Measurements from ENCODE around the gene HEXD. TPM values are rescaled to one million over a fixed set of nuclear protein-coding genes. Genes with fewer than 3 reads are reported as not detected.

Gene HEXD
- total RNA-seq, 2 experiments from 2014 or later, result 24.4 to 25.0 TPM

DNA sequence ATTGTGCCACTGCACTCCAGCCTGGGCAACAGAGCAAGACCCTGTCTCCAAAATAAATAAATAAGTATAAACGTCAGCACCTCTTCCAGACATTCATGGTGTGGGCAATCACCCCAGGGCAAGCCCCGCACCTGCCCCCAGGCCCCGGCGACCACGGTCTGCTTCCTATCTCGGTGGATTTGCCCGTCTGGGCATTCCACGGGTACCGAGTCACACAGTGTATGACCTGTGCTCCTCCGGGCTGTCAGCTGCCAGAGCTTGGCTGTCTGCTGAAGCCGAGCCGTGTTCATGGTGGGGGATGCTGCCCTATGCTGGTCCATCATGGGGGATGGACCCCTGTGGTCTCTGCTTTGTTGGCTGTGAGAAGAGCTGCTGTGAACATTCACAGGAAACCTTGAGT, 17.0 kb downstream of the HEXD start:
- CTCF ChIA-PET, result interaction anchor here (1.6 kb wide), 1 partner anchor 16 kb away, joined by 3 read pairs; no protein-coding TSS in a partner anchor
- POLR2A ChIA-PET, result interaction anchor here (0.6 kb wide), 1 partner anchor 13 kb away, joined by 3 read pairs; no protein-coding TSS in a partner anchor

DNA sequence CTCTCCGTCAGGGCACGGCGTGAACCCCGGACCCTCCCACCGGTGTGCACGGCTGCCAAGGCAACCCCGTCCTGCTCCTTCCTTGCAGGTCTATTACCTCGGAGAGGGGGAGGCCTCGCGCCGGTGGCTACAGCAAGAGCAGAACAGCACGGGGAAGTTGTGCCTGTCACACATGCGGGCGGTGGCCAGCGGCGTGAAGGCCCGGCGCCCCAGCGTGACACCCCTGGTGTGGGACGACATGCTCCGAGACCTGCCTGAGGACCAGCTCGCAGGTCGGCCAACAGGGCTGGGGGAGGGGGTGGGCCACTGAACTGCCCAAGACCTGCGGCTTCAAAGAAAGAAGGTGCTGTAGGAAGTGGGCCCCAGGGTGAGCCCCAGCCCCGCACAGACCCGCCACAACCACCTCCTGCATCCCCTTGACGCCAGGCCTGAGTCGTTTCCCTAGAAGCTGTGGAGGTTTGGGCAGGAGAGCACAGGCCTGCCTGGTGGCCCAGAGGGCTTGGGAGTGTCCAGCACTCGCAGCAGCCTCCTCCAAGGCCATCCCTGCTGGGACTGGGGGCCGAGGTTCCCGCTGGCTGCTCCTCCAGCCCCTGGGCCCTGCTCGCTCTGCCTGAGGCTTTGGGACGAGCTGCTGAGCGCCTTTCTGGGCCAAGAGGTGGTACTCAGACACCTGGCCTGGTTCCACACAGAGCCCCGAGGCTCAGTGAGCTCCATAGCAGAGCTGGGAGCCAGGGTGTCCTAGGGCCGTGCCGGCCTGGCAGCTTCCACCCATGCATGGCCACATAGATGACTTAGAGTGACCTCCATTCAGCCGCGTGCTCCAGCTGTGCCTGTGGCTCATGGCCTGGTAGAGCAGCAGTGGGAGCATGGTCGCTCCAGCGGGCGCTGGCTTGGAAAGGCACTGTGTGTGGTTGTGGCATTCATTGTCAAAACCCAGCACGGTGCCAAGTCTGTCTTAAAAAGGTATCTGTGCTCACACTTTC, 17.7 kb downstream of the HEXD start:
- ChIA-PET POLR2A (interaction anchor here (0.6 kb wide), 1 partner anchor 12 kb away, joined by 3 read pairs; no protein-coding TSS in a partner anchor), CTCF (interaction anchor here (0.5 kb wide), 1 partner anchor 83 kb away, joined by 3 read pairs; no protein-coding TSS in a partner anchor)

DNA sequence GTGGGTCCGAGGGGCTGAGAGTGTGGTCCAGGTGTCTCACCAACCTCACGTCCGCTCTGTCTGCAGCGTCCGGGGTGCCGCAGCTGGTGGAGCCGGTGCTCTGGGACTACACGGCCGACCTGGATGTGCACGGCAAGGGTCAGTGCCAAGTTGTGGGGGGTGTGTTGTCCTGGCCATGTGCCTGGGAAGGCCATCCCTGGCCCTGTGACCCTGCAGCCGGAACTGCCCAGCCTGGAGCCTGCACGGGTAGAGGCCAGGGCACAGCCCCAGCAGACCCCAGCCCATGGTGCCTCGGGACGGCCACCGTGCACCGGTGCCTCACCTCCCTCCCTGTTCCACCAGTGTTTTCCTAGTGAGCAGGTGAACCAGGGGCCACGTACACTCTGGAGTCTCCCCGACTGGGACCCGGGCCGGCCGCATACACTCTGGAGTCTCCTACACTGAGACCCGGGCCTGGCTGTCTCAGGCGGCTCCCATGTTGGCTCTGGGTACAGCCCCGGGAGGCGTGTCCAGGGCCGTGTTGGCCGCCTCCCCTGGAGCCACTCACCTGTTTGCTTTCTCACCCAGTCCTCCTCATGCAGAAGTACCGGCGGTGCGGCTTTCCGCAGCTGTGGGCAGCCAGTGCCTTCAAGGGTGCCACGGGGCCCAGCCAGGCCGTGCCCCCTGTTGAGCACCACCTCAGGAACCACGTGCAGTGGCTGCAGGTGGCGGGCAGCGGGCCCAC, 18.6 kb downstream of the HEXD start:
- ChIA-PET CTCF (no interaction called here), POLR2A (no interaction called here)

DNA sequence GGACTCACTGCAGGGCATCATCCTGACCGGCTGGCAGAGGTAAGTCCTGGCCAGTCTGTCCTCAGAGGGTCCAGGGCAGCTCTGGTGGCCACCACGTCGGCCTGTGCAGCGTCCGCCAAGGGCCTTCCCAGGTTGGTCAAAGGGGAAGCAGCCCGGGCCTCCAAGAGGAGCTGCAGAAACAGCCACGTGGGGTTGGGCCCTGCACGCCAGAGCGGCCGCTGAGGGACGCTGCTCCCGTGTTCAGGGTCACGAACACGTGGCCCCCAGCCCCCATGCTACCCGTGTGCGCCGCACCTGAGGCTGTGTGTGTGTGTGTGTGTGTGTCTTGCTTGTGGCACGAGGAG, 19.1 kb downstream of the HEXD start:
- POLR2A ChIA-PET, result no interaction called here
- CTCF ChIA-PET, result no interaction called here

DNA sequence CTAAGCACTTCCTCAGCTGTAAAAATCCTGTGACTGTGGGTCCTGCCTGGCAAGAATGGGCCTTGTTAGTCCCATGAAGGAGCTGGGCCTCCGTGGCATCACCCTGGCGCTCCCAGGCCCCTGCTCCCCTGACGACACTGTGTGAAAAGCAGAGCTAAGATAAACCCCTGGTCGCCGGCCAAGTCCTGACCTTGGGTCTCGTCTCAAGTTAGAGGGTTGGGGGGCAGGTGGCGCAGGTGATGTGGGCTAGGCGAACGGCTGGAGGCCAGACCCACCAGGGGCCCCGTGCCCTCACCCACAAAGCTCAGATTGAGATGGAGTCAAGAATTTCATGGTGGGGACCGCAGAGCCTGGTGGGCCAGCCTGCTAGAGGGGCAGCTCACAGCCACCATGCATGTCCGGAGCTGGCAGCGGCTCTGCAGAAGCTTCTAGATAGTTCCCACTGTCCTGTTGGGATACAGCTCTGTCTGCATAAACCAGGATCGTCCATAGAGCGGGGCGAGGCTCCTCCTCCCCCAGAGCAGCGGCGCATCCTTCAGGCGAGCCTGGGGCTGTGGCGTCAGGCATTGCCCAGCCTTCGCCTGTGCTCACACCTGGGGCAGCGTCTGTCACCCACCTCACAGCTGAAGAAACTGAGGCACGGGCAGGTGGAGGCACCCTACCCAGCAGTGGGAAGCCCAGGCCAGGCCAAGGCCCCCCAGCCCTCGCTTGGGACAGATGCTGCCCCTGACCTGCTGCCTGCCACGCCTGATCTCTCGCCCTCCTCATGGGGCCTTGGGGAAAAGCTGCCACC, 20.4 kb downstream of the HEXD start:
- ChIA-PET POLR2A (interaction anchor here (0.5 kb wide), 2 partner anchors 206 to 232 kb away, joined by 3 to 4 read pairs; no protein-coding TSS in a partner anchor), CTCF (no interaction called here)

DNA sequence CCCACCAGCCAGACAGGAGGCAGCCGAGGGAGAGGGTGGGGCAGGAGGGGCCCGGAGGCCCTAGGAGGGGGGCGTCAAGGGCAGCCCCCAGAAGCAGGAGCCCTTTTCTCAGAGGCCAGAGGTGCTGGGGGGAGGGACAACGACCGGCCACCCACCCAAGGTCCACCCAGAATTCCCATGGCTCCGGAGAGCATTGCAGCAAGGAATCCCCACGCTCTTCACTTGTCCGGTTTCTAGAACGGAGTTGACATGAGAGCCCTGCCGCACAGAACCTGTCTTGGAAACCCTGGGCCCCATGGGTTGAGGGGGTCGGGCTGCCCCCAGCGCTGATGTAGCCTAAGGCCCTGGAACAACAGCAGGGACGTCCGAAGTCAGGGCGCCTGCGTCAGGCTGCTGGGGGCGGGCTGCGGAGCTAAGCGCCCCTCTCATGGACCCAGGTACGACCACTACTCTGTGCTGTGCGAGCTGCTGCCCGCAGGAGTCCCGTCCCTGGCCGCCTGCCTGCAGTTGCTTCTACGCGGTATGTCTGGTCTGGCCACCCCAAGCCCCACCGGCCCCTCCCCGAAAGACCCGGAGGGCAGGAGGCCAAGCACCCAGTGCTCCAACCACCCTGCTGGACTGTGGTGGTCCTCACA, 21.2 kb downstream of the HEXD start:
- ChIA-PET CTCF (no interaction called here), POLR2A (interaction anchor here (0.9 kb wide), 1 partner anchor 341 kb away, joined by 3 read pairs; no protein-coding TSS in a partner anchor)

DNA sequence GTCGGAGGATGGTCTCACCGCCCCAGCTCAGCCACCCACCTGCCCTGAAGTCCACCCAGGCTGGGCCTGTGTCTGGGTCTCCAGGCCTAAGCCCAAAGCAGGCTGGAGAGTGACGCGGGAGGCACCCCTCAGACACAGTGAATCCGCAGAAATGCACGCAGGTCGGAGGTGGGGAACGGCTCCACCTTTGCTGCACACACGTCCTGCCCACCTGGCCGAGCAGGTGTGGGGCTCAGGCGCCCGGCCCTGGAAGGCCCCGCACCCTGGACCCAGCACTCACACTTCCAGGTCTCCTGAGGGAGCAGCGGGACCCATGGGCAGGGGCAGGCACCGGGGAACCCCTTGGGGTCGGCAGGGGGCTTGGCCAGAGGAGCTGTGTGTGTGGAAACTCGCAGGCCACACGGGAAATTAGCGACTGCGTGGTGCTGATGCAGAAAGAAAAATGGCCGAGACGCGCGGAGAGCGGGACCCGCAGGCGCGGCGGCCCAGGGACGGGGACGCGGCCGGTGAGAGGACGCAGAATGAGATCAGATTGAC, 21.8 kb downstream of the HEXD start:
- POLR2A ChIA-PET, result interaction anchor here (0.5 to 0.9 kb wide), 2 partner anchors 11 to 342 kb away, joined by 3 to 7 read pairs; no protein-coding TSS in a partner anchor
- CTCF ChIA-PET, result no interaction called here

DNA sequence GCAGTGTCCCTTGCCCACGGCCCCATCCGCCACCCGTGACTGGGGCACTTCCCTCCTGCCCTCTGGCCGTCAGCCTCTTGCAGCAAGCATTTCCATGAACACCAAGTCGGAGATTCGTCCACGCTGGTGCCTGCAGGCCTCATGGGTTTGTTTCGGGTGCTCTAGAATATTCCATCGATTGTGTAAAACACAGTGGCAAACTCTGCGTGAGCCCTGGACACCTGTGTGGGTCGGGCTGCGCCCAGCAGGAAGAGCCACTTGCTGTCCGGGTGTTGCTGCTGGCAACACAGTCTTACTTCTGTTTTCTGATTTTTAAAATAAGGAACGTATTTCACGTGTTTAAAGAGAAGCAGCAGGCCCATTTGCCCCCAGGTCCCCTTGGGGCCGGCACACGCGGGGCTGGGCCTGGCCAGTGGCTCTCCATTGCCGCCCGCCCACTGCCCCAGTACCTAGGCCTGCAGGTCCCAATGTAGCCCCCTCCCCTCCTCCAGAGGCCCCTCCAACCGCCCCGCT, 22.4 kb downstream of the HEXD start:
- ChIA-PET POLR2A (interaction anchor here (0.5 kb wide), 1 partner anchor 11 kb away, joined by 7 read pairs; no protein-coding TSS in a partner anchor), CTCF (no interaction called here)

DNA sequence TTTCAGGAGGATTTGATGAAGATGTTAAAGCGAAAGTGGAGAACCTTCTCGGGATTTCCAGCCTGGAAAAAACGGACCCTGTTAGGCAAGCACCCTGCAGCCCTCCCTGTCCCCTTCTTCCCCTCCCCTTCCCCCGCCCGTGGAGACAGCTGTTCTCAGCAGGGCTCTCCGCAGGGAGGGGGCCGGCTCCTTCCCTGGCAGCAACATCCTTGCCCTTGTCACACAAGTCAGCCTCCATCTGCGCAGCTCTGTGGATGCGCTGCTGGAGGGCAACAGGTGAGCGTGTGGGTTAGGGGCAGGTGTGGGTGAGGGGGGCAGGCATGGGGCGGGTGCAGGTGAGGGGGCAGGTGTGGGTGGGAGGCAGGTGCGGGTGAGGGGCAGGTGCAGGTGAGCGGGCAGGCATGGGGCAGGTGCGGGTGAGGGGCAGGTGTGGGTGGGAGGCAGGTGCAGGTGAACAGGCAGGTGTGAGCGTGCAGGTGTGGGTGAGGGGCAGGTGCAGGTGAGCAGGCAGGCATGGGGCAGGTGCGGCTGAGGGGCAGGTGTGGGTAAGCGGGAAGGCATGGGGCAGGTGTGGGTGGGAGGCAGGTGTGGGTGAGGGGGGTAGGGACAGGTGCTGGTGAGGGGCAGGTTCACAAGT, 23.0 kb downstream of the HEXD start:
- ChIA-PET POLR2A (no interaction called here), CTCF (no interaction called here)

DNA sequence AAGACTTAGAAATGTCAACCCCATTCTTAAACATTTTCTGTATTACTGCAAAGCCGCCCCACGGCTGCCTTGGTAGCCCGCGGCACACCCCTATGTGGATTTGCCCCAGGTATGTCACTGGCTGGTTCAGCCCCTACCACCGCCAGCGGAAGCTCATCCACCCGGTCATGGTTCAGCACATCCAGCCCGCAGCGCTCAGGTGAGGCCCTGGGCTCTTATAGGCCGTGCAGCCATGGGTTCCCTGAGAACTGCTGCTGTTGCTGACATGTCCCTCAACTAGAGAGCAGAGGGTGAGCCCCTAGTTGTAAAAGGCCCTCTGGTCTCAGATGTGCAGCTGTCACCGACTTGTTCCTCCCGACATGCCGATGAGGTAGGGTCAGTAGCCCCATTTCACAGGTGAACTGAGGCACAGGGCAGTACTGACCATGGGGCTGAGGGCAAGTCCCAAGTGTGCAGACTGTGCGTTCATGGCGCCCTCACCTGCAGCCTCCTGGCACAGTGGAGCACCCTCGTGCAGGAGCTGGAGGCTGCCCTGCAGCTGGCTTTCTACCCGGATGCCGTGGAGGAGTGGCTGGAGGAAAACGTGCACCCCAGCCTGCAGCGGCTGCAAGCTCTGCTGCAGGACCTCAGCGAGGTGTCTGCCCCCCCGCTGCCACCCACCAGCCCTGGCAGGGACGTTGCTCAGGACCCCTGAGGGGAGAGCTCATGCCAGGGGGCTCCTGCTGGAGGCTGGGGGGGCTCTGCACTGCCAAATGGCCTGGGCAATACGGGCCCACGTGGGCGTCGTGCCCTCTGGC, 23.7 kb downstream of the HEXD start:
- ChIA-PET CTCF (interaction anchor here (1.2 kb wide), 1 partner anchor 17 kb away, joined by 4 read pairs; no protein-coding TSS in a partner anchor), POLR2A (interaction anchor here (0.6 kb wide), 1 partner anchor 200 kb away, joined by 3 read pairs; no protein-coding TSS in a partner anchor)

DNA sequence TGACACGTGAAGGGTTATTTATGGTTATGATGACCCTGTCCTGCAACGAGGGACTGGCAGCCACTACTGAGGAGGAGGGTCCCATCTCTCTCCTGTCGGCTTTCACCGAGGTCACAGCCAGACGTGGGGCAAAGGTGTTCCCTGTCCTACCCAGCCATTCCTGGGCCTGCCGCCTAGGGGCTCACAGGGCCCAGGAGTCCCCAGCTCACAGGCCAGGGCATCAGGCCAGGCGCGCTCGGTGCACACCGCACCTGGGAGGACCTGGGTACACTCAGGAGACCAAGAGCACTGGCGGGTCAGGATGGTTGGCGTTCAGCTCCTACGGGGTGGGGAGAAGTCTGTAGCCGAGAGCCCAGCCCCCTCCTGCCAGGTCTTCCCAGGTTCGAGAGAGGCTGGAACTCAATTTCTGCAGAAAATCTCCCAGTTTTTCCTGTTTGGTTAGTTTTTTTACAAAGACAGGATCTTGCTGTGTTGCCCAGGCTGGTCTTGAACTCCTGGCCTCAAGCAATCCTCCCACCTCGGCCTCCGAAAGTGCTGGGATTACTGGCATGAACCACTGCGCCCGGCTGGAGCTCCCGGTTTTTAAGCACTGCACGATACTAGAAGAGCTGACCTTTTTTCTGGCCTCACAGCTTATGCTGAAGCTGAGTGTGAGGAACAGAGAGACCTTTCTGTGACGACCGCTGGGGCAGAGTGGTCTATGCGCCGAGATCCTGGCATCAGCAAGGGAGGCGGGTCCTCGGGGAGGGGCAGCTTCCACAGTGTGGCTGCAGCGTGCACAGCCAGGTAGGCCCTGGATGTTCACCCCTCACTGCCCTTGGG, 24.7 kb downstream of the HEXD start:
- CTCF ChIA-PET, result interaction anchor here (0.6 to 1.2 kb wide), 2 partner anchors 10 to 18 kb away, joined by 3 to 4 read pairs; no protein-coding TSS in a partner anchor
- POLR2A ChIA-PET, result interaction anchor here (0.5 to 0.8 kb wide), 2 partner anchors 9 to 178 kb away, joined by 4 read pairs; no protein-coding TSS in a partner anchor

DNA sequence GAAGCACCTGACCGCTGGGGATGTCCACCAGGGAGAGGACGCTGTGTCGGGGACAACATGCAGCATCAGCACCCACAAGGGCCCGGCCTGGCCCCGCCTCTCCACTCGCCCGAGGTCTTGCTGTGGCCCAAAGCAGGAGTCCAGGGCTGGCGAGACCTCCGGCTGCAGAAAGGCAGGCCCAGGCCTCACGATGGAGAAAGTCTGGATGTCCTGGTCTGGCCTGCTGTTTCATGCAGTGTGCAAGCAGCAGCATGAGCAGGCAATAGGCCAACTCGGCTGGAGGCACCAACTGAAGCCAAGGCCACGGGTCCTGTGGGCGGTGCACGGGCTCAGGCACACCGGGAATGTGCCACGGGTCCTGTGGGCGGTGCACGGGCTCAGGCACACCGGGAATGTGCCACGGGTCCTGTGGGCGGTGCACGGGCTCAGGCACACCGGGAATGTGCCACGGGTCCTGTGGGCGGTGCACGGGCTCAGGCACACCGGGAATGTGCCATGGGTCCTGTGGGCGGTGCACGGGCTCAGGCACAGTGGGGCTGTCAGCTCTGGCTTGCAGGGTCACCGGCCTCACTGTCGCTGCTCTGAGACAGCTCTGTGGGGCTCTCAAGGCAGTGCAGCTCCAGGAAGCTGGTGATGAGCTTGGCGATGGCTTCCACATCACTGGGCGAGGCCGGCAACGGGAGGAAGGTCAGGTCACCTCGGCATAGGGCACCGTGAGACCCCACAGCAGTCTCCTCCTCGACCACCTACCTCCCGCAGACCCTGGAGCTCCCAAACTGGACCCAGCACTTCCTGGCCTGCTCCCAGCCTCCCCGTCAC, 25.5 kb downstream of the HEXD start:
- CTCF ChIA-PET, result interaction anchor here (1.2 to 1.3 kb wide), 2 partner anchors 19 to 92 kb away, joined by 3 to 4 read pairs; no protein-coding TSS in a partner anchor
- POLR2A ChIA-PET, result no interaction called here

DNA sequence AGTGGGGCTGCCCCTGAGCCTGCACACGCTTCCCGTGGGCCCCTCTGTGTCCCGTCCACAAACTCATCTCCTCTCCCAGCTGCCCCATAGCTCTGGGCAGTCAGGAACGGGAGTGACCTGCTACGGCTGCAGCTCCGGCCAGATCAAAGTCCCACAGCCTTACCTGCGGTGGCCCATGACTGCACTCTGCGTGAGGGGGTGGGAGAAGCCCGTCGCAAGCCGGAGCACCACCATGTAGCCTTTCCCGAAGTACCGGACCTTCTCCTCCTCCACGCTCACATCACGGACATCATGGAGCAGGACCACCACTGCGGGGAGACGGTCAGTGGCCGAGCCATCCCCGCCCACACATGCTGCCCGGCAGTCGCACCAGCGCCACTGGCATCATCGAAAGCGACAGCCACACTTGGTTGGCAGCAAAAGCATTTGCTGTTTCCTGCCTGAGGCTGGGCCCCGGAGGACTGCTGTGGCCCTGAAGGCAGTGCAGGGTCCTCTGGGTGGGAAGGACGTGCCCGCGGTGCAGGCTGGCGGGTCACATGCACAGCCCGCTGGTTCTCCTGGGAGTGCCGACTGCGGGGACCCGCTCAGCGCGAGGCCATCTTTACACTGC, 26.2 kb downstream of the HEXD start:
- POLR2A ChIA-PET, result no interaction called here
- CTCF ChIA-PET, result interaction anchor here (1.3 kb wide), 1 partner anchor 93 kb away, joined by 3 read pairs; no protein-coding TSS in a partner anchor

DNA sequence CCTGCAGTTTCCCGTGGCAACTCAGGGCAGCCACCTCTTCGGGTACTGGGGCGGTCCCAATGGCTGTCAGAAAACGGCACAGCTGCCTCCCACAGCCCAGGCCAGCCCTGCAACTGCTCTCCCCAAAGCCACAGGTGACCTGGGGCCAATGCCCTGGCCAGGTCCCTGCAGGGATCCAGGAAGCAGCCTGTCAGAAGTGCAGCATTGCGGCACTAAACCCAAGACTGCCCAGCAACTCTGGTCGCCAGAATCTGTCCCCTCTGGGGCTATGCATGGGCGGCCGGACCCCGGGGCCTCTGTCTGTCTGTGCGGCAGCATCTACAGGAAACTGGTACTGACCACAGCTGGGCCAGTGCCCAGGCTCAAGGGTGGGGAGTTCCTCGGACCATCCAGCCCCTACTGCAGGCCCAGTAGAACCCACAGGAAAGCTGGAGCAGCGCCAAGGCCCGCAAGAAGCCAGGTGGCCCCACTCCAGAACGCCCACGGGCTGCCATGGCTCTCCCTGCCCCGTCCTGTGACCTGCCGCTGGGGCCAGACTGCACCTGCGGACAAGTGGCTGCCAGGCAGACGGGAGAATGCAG, 26.9 kb downstream of the HEXD start:
- ChIA-PET POLR2A (interaction anchor here (1.0 kb wide), 1 partner anchor 74 kb away, joined by 4 read pairs; the partner anchor contains the start of gene FOXK2), CTCF (interaction anchor here (1.4 kb wide), 1 partner anchor 13 kb away, joined by 4 read pairs; no protein-coding TSS in a partner anchor)

Measured in activated CD8-positive, alpha-beta memory T cell treated with anti-CD3 and anti-CD28 coated beads for 36 hours (primary cell).